Thyroid gland (tissue), 4 donors: ENCODE measurements around the gene TICRR.

Experiments
- POLR2A ChIP-seq, 2 donors: fragments of 450-650 bp; IDR thresholded peaks; one replicate each; pipeline ENCODE4 v1.6.1; 2017; ENCODE audit warnings: antibody characterized with exemption in 2 of 2, mild to moderate bottlenecking in 2 of 2, moderate library complexity in 1 of 2
- TF ChIP-seq, protein P1 (sequence below), 6 experiments: fragments of 200-600 bp in 3 of 6; fragments of 450-650 bp in 3 of 6; sonication (generic) in 3 of 6; IDR thresholded peaks; one replicate each; pipeline ENCODE4 v1.5.1; 2016 to 2019; ENCODE audit warnings: antibody characterized with exemption in 6 of 6, mild to moderate bottlenecking in 2 of 6, inconsistent platforms in 1 of 6, moderate library complexity in 1 of 6

DNA sequence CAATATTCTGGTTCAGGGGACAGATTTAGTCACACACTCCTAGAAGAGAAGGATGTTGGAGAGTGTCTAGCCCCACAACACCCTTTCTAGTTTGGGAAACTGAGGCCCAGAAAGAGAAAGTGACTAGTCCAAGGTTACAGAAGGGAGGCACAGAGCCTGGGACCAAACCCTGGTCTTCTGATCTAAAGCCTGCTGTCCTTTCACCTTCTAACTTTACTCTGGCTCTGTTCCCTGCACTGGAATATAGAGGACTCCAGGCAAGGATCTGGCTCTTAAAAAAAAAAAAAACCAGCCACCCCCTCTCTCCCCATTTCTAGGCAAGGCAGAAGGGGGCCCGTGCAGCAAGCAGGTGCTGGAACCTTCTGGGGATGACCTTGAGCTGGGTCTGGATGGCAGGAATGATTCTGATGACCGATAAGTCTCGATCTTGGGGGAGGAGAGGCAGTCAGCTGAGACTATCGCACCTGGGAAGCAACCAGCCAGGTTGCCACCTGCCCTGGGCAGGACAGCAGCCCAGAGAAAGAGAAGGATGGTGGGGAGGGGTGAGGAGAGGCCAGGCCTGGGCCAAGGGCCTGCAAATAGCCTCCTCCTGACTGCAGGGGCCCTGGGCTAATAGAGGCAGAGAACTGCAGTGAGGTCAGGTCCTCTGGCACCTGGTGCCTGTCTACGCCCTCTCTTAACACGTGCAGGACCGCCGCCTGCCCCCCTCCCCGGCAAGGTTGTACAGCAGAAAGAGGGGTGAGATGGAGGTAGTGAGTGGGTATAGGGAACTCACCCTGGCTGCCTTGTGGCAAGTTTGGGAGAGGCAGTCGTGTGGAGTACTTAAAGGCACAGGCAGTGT is 48.4 kb upstream of the TICRR start:
- TF ChIP-seq, protein P1, sequence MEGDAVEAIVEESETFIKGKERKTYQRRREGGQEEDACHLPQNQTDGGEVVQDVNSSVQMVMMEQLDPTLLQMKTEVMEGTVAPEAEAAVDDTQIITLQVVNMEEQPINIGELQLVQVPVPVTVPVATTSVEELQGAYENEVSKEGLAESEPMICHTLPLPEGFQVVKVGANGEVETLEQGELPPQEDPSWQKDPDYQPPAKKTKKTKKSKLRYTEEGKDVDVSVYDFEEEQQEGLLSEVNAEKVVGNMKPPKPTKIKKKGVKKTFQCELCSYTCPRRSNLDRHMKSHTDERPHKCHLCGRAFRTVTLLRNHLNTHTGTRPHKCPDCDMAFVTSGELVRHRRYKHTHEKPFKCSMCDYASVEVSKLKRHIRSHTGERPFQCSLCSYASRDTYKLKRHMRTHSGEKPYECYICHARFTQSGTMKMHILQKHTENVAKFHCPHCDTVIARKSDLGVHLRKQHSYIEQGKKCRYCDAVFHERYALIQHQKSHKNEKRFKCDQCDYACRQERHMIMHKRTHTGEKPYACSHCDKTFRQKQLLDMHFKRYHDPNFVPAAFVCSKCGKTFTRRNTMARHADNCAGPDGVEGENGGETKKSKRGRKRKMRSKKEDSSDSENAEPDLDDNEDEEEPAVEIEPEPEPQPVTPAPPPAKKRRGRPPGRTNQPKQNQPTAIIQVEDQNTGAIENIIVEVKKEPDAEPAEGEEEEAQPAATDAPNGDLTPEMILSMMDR (IDR thresholded peaks at IDR 0.05): no peak
- TF ChIP-seq POLR2A (IDR thresholded peaks at IDR 0.05): no peak
